Astrocyte of the spinal cord (primary cell): Measurements from ENCODE around the gene SCAMP3.
"Not testable (repeated sequence)": the region's sequence is repeated elsewhere in the genome, so short reads cannot be mapped to it uniquely, and the experiment has no call there.

Experiments used
- DNase-seq: peaks from one replicate; pipeline ENCODE4 v3.0.0; 2011; ENCODE audit warnings: low read depth, low spot score
- H3K4me3 ChIP-seq: 2 replicates; pipeline ENCODE4 v1.5.1; 2011; ENCODE audit warnings: low read depth, mild to moderate bottlenecking, low read length, moderate library complexity
- in situ Hi-C: cut with HindIII; loops from 2 replicates; pipeline ENCODE4 v1.10.0; 2017; ENCODE audit warnings: low sequenced_read_pairs
- TF ChIP-seq, protein P1 (sequence below): IDR thresholded peaks from 2 replicates; pipeline ENCODE4 v1.5.1; 2012; ENCODE audit warnings: low read depth, mild to moderate bottlenecking, low read length, inconsistent platforms

SCAMP3 gene

DNA sequence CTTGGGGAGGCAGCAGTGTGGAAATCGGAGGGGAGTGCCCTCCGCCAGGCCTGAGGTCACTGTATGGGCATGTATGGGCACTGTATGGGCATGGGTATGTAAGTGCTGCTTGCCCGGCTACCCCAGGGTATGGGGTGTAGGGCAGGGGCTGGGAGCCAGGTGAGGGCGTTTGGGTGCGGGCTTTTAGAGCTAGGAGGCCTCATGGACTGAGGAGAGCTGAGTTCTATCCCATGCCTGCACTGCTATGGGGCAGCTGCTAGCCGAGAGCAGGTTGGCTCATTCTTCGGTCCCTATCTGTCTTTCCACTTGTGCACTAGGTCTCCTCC is 33.7 kb upstream of the SCAMP3 start:
- no peak for DNase-seq
- TF ChIP-seq, protein P1, sequence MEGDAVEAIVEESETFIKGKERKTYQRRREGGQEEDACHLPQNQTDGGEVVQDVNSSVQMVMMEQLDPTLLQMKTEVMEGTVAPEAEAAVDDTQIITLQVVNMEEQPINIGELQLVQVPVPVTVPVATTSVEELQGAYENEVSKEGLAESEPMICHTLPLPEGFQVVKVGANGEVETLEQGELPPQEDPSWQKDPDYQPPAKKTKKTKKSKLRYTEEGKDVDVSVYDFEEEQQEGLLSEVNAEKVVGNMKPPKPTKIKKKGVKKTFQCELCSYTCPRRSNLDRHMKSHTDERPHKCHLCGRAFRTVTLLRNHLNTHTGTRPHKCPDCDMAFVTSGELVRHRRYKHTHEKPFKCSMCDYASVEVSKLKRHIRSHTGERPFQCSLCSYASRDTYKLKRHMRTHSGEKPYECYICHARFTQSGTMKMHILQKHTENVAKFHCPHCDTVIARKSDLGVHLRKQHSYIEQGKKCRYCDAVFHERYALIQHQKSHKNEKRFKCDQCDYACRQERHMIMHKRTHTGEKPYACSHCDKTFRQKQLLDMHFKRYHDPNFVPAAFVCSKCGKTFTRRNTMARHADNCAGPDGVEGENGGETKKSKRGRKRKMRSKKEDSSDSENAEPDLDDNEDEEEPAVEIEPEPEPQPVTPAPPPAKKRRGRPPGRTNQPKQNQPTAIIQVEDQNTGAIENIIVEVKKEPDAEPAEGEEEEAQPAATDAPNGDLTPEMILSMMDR, result no peak
- in situ Hi-C loops, result no loop called here
- H3K4me3 ChIP-seq, result no peak overlapping the region

DNA sequence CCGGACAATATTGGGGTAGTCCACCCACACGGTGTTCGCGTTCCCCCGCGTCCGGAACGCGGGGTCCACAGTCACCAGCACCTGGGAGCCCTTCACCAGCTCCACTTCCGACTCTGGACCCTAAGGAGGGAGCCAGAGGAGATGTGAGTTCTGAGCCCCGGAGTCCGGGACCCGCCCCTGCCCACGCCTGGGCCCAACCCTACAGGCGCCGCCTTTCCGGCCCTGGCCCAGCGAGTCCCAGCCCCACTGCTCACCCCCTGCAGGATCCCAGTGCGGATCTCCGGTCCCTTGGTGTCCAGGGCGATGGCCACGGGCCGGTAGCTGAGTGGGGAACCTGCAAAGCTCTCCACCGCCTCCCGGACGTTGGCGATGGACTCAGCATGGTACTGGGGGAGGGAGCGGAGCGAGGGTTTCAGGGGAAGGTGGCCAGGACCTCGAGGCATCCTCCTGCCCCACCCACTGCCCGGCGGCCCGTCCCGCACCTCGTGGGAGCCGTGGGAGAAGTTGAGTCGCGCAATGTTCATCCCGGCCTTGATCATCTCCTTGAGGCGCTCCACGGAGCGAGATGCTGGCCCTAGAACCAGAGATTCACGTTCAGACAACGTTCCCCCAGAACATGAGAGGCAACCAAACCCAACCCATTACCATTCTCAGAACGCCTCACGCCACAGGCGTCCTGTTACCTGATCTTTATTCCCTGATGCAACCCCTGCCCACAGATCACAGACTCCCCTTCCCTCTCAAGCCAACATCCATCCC is 33.2 kb upstream of the SCAMP3 start:
- TF ChIP-seq, protein P1, result no peak
- in situ Hi-C loops, result no loop called here
- H3K4me3 ChIP-seq, result peak overlapping the region; percentile 2
- no peak for DNase-seq

DNA sequence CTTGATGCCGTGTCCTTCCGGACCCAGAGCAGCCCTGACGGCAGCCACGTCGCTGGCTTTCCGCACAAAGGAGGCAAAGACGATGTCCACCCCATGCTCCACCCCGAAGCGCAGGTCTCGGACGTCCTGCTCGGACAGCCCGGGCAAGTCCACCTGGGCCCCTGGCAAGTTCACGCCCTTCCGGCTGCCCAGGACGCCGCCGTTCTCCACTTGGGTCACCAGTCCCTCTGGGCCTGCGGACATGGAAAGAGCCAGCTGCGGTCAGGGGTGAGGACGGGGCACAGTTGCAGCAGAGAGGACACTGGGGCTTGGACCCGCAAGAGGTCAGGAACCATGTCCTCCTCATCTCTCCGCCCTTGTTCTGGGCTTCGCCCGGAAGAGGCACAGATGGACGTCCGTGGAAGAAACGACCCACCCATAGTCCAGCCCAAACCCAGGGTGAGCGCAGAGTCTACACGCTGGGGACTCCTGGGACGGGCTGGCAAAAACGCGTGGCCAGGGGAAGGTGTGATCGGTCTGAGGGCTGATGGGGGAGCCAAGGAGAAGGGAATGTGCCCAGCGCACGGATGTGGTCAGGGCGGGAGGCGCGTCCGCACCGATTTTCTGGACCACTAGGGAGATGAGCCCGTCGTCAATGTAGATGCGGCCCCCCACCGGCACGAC is 32.5 kb upstream of the SCAMP3 start:
- TF ChIP-seq, protein P1, result no peak
- in situ Hi-C loops, result no loop called here
- no peak for DNase-seq
- H3K4me3 ChIP-seq, result no peak overlapping the region

DNA sequence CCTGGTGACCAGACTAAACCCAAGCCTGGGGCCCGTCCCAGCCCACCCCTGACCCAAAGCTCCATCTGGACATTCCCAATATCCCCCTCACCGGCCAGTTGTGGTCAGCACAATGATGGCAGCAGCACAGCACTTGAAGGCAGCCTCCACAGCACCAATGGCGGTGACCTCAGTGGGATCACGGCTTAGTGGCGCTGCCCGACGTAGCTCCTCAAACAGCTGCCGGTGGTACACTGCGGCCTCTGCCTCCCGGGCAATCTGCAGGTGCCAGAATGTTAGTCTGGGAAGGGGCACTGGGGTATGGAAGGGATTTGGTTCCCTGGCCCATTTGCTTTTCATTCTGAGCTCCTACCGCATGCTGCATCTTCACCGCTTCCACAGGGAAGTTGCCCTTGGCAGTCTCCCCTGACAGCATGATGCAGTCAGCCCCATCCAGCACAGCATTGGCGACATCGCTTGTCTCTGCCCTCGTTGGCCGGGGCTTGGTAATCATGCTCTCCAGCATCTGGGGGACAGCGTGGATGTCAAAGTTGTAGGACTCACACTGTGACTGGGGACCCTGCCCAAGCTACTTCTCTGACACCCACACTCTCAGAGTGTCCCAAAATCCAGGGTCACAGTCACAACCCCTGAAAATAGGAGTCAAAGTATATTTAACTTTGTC is 31.1 kb upstream of the SCAMP3 start:
- TF ChIP-seq, protein P1, result no peak
- in situ Hi-C loops, result no loop called here
- H3K4me3 ChIP-seq, result no peak overlapping the region

DNA sequence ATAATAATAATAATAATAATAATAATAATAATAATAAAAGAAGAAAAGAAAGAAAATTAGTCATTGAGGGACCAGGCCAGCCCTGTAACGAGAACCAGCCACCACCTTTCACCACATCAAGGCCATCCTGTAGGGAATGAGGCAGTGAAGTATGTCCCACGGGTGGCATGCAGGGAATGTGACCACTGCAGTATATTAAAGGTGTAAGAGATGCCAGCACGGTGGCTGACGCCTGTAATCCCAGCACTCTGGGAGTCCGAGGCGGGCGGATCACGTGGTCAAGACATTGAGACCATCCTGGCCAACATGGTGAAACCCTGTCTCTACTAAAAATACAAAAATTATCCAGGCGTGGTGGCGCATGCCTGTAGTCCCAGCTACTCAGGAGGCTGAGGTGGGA is 28.8 kb upstream of the SCAMP3 start:
- H3K4me3 ChIP-seq, in situ Hi-C loops, DNase-seq: not testable (repeated sequence)

More for the DNA sequence above, 31.1 kb upstream of the SCAMP3 start:
- no peak for DNase-seq

DNA sequence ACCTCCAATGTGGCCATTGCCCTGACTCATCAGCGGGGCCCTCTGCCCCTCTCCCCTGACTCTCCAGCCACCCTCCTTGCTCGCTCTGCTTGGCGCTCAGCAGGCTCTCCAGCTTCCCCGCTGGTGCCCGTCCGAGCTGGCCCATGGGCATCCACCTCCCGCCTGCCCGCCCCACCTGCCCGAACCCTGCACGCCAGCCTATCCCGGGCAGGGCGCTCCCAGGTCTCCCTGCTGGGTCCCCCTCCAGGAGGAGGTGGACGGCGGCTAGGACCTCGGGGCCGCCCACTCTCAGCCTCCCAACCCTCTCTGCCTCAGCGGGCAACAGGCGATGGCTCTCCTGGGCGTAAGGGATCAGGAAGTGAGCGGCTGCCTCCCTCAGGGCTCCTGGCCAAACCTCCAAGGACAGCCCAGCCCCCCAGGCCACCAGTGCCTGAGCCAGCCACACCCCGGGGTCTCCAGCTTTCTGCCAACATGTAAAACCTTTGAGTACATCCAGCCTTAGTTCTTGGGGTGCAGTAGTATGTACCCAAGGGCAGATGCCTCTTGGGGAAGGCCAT is 25.9 kb upstream of the SCAMP3 start:
- H3K4me3 ChIP-seq, result no peak overlapping the region
- no peak for DNase-seq
- TF ChIP-seq, protein P1, result no peak
- in situ Hi-C loops, result no loop called here

DNA sequence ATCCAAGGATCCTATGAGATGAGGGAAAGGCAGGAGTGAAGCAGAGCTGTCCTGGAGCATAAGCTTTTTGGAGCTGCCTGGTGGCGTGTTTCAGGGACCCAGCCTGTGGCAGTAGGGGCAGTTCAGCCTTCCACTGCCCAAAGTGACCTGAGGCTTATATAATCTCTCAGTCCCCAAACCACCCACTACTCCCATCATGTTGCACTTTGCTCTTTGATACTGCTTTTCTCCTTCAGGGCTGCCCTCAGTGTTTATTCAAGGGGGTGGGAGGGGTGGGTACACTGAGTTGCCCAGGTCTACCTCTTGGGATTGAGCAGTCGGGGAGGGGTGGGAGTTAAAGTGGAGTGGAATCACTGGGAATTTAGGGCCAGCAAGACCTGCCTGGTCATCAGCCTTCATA is 24.4 kb upstream of the SCAMP3 start:
- in situ Hi-C loops, result no loop called here
- no peak for DNase-seq
- H3K4me3 ChIP-seq, result no peak overlapping the region
- TF ChIP-seq, protein P1, result no peak
